HG02938 (cell line): Measurements from ENCODE around the gene PRSS23.
"Not testable (repeated sequence)": the region's sequence is repeated elsewhere in the genome, so short reads cannot be mapped to it uniquely, and the experiment has no call there.

ENCODE experiments used
- ATAC-seq: cut with Tn5 transposase; IDR thresholded peaks from one replicate; pipeline ENCODE4 v1.9.1; 2021; ENCODE audit warnings: mild to moderate bottlenecking, moderate library complexity; ENCODE audit not compliant: unreplicated experiment

Gene PRSS23

GRCh38 chr11:86800076-86800959 is at the start of gene PRSS23:
TSS of gene PRSS23 (plus strand) at chr11:86800542. CDS start at chr11:86807644, 7,102 bp downstream.
- no peak for ATAC-seq

GRCh38 chr11:86753459-86753858 is 46.9 kb upstream of the PRSS23 start:
- ATAC-seq = no peak

- no peak for ATAC-seq
Observed at GRCh38 chr11:86755146-86755545, 45.2 kb upstream of the PRSS23 start.

GRCh38 chr11:86758171-86758570 is 42.2 kb upstream of the PRSS23 start:
- no peak for ATAC-seq

- ATAC-seq = no peak
Observed at GRCh38 chr11:86760577-86760976, 39.8 kb upstream of the PRSS23 start.

GRCh38 chr11:86761978-86762377 is 38.4 kb upstream of the PRSS23 start:
- no peak for ATAC-seq

GRCh38 chr11:86765203-86765602 is 35.1 kb upstream of the PRSS23 start:
- no peak for ATAC-seq

- no peak for ATAC-seq
Observed at GRCh38 chr11:86765878-86766277, 34.5 kb upstream of the PRSS23 start.

GRCh38 chr11:86769219-86769618 is 31.1 kb upstream of the PRSS23 start:
- ATAC-seq = no peak

- ATAC-seq = not testable (repeated sequence)
Observed at GRCh38 chr11:86770473-86771027, 29.8 kb upstream of the PRSS23 start.

GRCh38 chr11:86772999-86773398 is 27.3 kb upstream of the PRSS23 start:
- ATAC-seq = no peak

GRCh38 chr11:86773513-86774252 is 26.7 kb upstream of the PRSS23 start:
- no peak for ATAC-seq

- ATAC-seq = no peak
Observed at GRCh38 chr11:86774417-86774816, 25.9 kb upstream of the PRSS23 start.

GRCh38 chr11:86775361-86775760 is 25.0 kb upstream of the PRSS23 start:
- no peak for ATAC-seq

- no peak for ATAC-seq
Observed at GRCh38 chr11:86781546-86781945, 18.8 kb upstream of the PRSS23 start.

- ATAC-seq = no peak
Observed at GRCh38 chr11:86782742-86783141, 17.6 kb upstream of the PRSS23 start.

GRCh38 chr11:86783661-86784060 is 16.7 kb upstream of the PRSS23 start:
- no peak for ATAC-seq

GRCh38 chr11:86784241-86784681 is 16.1 kb upstream of the PRSS23 start:
- ATAC-seq = no peak

GRCh38 chr11:86785576-86785975 is 14.8 kb upstream of the PRSS23 start:
- no peak for ATAC-seq

GRCh38 chr11:86787018-86787536 is 13.3 kb upstream of the PRSS23 start:
- ATAC-seq = no peak

- ATAC-seq = no peak
Observed at GRCh38 chr11:86787656-86788055, 12.7 kb upstream of the PRSS23 start.
